Endothelial cell of umbilical vein (primary cell): ENCODE data around the gene VSNL1.

Experiments used
- CTCF ChIP-seq, 2 donors: IDR thresholded peaks; 1 replicate in 1 of 2; 2 replicates in 1 of 2; pipeline ENCODE4 v1.5.1; 2011; ENCODE audit warnings: low read length in 2 of 2, mild to moderate bottlenecking in 2 of 2, moderate library complexity in 2 of 2, control low read depth in 1 of 2, inconsistent platforms in 1 of 2, low read depth in 1 of 2; ENCODE audit not compliant: insufficient read depth in 1 of 2; ENCODE audit errors: extremely low read depth in 1 of 2
- EZH2 ChIP-seq: IDR thresholded peaks from 2 replicates; pipeline ENCODE4 v1.6.1; 2012; ENCODE audit warnings: borderline replicate concordance, low read depth, mild to moderate bottlenecking, moderate library complexity, low read length, inconsistent platforms; ENCODE audit not compliant: severe bottlenecking
- MAX ChIP-seq: IDR thresholded peaks from 2 replicates; pipeline ENCODE4 v1.6.1; 2011; ENCODE audit not compliant: insufficient read depth, insufficient read length
- POLR2A ChIP-seq: IDR thresholded peaks from 2 replicates; pipeline ENCODE4 v1.6.1; 2012; ENCODE audit warnings: low read depth, mild to moderate bottlenecking, control low read depth, low read length

GRCh38 chr2:17606851-17607250, 66.4 kb downstream of the VSNL1 start:
- no peak for TF ChIP-seq CTCF (IDR thresholded peaks at IDR 0.05; ENCODE audit: extremely low read depth in 1 of 2, insufficient read depth in 1 of 2, low read depth in 1 of 2, low read length in 2 of 2)
- TF ChIP-seq MAX = no peak
- TF ChIP-seq EZH2 = no peak
- TF ChIP-seq POLR2A = no peak
